ENCODE measurements around the gene TLX1. TPM values are rescaled to one million over a fixed set of nuclear protein-coding genes. Genes with fewer than 3 reads are reported as not detected.
"Not testable (repeated sequence)": the region's sequence is repeated elsewhere in the genome, so short reads cannot be mapped to it uniquely, and the experiment has no call there.

Gene TLX1
- total and polyA plus RNA-seq, 4 donors = 0.06 to 0.79 (median 0.31) TPM

DNA sequence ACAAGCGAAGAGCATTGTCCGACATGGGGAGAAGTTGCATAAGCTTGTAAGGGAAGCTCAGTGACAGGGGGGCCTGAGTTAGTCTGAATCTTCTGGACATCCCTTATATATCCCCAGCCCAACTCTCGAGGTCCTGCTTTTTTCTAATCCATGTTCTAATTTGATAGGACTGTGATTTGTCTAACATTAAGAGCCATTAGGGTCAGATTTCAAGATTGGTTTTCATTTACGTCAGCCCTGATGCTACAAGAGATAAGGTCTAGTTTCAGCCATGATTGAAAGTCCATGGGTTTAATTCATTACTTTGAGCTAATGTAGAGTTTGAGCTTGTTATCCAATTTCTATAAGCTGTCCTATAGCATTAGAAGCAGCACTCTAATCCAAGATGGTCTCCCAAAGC is 20.3 kb downstream of the TLX1 start (continued):
- TF ChIP-seq, protein P1, sequence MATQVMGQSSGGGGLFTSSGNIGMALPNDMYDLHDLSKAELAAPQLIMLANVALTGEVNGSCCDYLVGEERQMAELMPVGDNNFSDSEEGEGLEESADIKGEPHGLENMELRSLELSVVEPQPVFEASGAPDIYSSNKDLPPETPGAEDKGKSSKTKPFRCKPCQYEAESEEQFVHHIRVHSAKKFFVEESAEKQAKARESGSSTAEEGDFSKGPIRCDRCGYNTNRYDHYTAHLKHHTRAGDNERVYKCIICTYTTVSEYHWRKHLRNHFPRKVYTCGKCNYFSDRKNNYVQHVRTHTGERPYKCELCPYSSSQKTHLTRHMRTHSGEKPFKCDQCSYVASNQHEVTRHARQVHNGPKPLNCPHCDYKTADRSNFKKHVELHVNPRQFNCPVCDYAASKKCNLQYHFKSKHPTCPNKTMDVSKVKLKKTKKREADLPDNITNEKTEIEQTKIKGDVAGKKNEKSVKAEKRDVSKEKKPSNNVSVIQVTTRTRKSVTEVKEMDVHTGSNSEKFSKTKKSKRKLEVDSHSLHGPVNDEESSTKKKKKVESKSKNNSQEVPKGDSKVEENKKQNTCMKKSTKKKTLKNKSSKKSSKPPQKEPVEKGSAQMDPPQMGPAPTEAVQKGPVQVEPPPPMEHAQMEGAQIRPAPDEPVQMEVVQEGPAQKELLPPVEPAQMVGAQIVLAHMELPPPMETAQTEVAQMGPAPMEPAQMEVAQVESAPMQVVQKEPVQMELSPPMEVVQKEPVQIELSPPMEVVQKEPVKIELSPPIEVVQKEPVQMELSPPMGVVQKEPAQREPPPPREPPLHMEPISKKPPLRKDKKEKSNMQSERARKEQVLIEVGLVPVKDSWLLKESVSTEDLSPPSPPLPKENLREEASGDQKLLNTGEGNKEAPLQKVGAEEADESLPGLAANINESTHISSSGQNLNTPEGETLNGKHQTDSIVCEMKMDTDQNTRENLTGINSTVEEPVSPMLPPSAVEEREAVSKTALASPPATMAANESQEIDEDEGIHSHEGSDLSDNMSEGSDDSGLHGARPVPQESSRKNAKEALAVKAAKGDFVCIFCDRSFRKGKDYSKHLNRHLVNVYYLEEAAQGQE (IDR thresholded peaks at IDR 0.05) = no peak
- TF ChIP-seq TAF1 (conservative IDR thresholded peaks at IDR 0.05) = no peak
- no peak for TF ChIP-seq FOXA1 (IDR thresholded peaks at IDR 0.05)
- no peak for TF ChIP-seq RXRA (IDR thresholded peaks at IDR 0.05)
- no peak for TF ChIP-seq FOXA2 (IDR thresholded peaks at IDR 0.05)

DNA sequence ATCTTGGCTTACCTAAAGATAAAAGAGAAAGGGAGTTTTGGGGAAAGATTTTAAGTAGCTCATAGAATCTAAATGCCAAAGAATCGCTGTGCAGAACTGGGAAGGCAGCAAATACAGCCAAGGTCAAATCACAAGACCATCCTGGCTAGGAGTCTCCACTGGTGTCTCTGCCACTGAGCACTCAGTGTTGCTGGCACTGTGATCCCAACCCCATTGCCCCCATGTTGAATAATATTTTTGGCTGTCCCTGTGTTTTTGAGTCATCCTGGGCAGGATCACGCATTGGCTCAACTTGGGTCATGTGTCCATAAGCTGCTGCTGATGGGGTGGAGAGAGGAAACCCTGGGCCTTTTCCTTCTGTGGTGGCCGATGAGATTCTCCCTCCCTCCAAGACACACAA is 21.2 kb downstream of the TLX1 start:
- no peak for DNase-seq (ENCODE audit: low spot score)
- TF ChIP-seq HNF4G (IDR thresholded peaks at IDR 0.05) (no peak), TAF1 (conservative IDR thresholded peaks at IDR 0.05) (no peak), GABPA (IDR thresholded peaks at IDR 0.05 in 1 of 2, conservative IDR thresholded peaks at IDR 0.05 in 1 of 2) (no peak), EGR1 (IDR thresholded peaks at IDR 0.05; ENCODE audit: low read depth in 2 of 2) (no peak), RAD21 (IDR thresholded peaks at IDR 0.05) (no peak), SP1 (IDR thresholded peaks at IDR 0.05) (no peak), FOXA2 (IDR thresholded peaks at IDR 0.05) (no peak), RXRA (IDR thresholded peaks at IDR 0.05) (no peak), HNF4A (conservative IDR thresholded peaks at IDR 0.05) (no peak), JUND (IDR thresholded peaks at IDR 0.05) (no peak)
- TF ChIP-seq, protein P2, sequence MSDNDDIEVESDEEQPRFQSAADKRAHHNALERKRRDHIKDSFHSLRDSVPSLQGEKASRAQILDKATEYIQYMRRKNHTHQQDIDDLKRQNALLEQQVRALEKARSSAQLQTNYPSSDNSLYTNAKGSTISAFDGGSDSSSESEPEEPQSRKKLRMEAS (IDR thresholded peaks at IDR 0.05) = no peak
- TF ChIP-seq, protein P1 (IDR thresholded peaks at IDR 0.05) = no peak
- no peak overlapping the region for H3K27ac ChIP-seq (ENCODE audit: low read depth in 1 of 2, low read length in 2 of 2)
- H3K4me3 ChIP-seq (ENCODE audit: low read depth in 1 of 3, low read length in 3 of 3) = no peak overlapping the region
- peaks cover 0 to 4% (median 3%) of the 10 kb centered on the region in 4 donors for H3K9me3 ChIP-seq (ENCODE audit: control insufficient read depth in 4 of 4, low read length in 3 of 4)
- WGBS = 76% methylated on average over 3 of the region's 3 CpGs
- H3K9ac ChIP-seq (ENCODE audit: low read depth in 1 of 2, low read length in 2 of 2) = no peak overlapping the region
- no peaks in the 10 kb centered on the region for H3K36me3 ChIP-seq (ENCODE audit: control insufficient read depth in 4 of 4, insufficient read depth in 3 of 4, low read depth in 1 of 4, low read length in 3 of 4)
- no peaks in the 10 kb centered on the region for H3K4me1 ChIP-seq (ENCODE audit: control insufficient read depth in 4 of 4, insufficient read depth in 4 of 4, low read length in 3 of 4)
- H3K27me3 ChIP-seq (ENCODE audit: control insufficient read depth in 4 of 4, insufficient read depth in 4 of 4, low read length in 3 of 4) = peaks cover 6 to 23% (median 7%) of the 10 kb centered on the region in 4 donors

DNA sequence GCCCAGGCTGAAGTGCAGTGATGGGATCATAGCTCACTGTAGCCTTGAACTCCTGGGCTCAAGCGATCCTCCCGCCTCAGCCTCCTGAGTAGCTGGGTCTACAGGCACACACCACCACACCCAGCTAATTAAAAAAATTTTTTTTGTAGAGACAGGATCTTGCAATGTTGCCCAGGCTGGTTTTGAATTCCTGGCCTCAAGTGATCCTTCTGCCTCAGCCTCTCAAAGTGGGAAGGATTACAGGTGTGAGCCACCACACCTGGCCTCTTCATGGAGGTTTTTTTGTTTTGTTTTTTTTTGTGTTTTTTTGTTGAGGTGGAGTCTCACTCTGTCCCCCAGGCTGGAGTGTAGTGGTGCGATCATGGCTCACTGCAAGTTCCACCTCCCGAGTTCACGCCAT is 23.4 kb downstream of the TLX1 start:
- H3K4me3 ChIP-seq (ENCODE audit: low read depth in 1 of 3, low read length in 3 of 3); H3K27ac ChIP-seq (ENCODE audit: low read depth in 1 of 2, low read length in 2 of 2); H3K9me3 ChIP-seq (ENCODE audit: control insufficient read depth in 4 of 4, low read length in 3 of 4); DNase-seq (ENCODE audit: low spot score); H3K9ac ChIP-seq (ENCODE audit: low read depth in 1 of 2, low read length in 2 of 2); H3K36me3 ChIP-seq (ENCODE audit: control insufficient read depth in 4 of 4, insufficient read depth in 3 of 4, low read depth in 1 of 4, low read length in 3 of 4); H3K4me1 ChIP-seq (ENCODE audit: control insufficient read depth in 4 of 4, insufficient read depth in 4 of 4, low read length in 3 of 4): not testable (repeated sequence)
- H3K27me3 ChIP-seq (ENCODE audit: control insufficient read depth in 4 of 4, insufficient read depth in 4 of 4, low read length in 3 of 4) = peaks cover 0 to 11% (median 5%) of the 10 kb centered on the region in 4 donors
- 93% methylated on average over 5 of the region's 5 CpGs for WGBS
